Prostate gland (tissue), 2 donors: ENCODE measurements around the gene HOXD9.

ENCODE experiments used
- CTCF ChIP-seq, 4 experiments: fragments of 200-600 bp in 2 of 4; fragments of 450-650 bp in 2 of 4; sonication (generic) in 2 of 4; IDR thresholded peaks; 1 replicate in 3 of 4; 2 replicates in 1 of 4; pipeline ENCODE4 v1.5.1; 2016 to 2019; ENCODE audit warnings: antibody characterized with exemption in 4 of 4, mild to moderate bottlenecking in 2 of 4, moderate library complexity in 2 of 4
- POLR2AphosphoS5 ChIP-seq: sonication (generic); formaldehyde crosslinking; IDR thresholded peaks from one replicate; pipeline ENCODE4 v1.6.1; 2017; ENCODE audit warnings: antibody characterized with exemption

GRCh38 chr2:176172895-176173566 is 50.5 kb downstream of the HOXD9 start:
- TF ChIP-seq POLR2AphosphoS5 = no peak
- no peak for TF ChIP-seq CTCF (IDR thresholded peaks at IDR 0.05)
